GM19238 (cell line): ENCODE data around the gene CKM.
"Not testable (repeated sequence)": the region's sequence is repeated elsewhere in the genome, so short reads cannot be mapped to it uniquely, and the experiment has no call there.

ENCODE experiments used
- DNase-seq: peaks from one replicate; pipeline ENCODE4 v3.0.0; 2011; ENCODE audit warnings: low spot score; ENCODE audit not compliant: insufficient read length

CKM gene

GRCh38 chr19:45349430-45349941 lies 26.8 kb upstream of the CKM start:
- DNase-seq: no peak

- no peak for DNase-seq
These were observed 26.4 kb upstream of the CKM start for GRCh38 chr19:45349126-45349415.

- no peak for DNase-seq
These were observed 25.9 kb upstream of the CKM start for GRCh38 chr19:45348367-45349125.

GRCh38 chr19:45347570-45348366 lies 25.1 kb upstream of the CKM start:
- DNase-seq: no peak

- no peak for DNase-seq
These were observed 23.8 kb upstream of the CKM start for GRCh38 chr19:45346449-45346848.

GRCh38 chr19:45345506-45345860 lies 22.8 kb upstream of the CKM start:
- no peak for DNase-seq

- no peak for DNase-seq
These were observed 22.2 kb upstream of the CKM start for GRCh38 chr19:45344621-45345505.

GRCh38 chr19:45342911-45343310 lies 20.2 kb upstream of the CKM start:
- no peak for DNase-seq

GRCh38 chr19:45340899-45341453 lies 18.3 kb upstream of the CKM start:
- no peak for DNase-seq

GRCh38 chr19:45340232-45340898 lies 17.7 kb upstream of the CKM start, which contains the start of gene KLC3:
Gene KLC3, plus strand, starts transcription at chr19:45340750. Its CDS starts 4,792 bp downstream, at chr19:45345542.
- DNase-seq: peak; percentile 53

- DNase-seq: no peak
These were observed 17.0 kb upstream of the CKM start for GRCh38 chr19:45339629-45340028.

- no peak for DNase-seq
These were observed 14.1 kb upstream of the CKM start for GRCh38 chr19:45336696-45337251.

GRCh38 chr19:45334881-45335280 lies 12.2 kb upstream of the CKM start:
- DNase-seq: not testable (repeated sequence)

GRCh38 chr19:45333609-45334303 lies 11.1 kb upstream of the CKM start:
- no peak for DNase-seq

- no peak for DNase-seq
These were observed 8.7 kb upstream of the CKM start for GRCh38 chr19:45331411-45331810.

GRCh38 chr19:45327404-45328143 lies 4.9 kb upstream of the CKM start:
- no peak for DNase-seq

GRCh38 chr19:45324349-45324907 lies 1.8 kb upstream of the CKM start:
- no peak for DNase-seq

GRCh38 chr19:45323671-45324081 lies 1.0 kb upstream of the CKM start:
- DNase-seq: no peak

GRCh38 chr19:45322311-45322710 lies 364 bp downstream of the CKM start:
- no peak for DNase-seq
